B cell (primary cell): Measurements from ENCODE around the gene RFX8. TPM values are rescaled to one million over a fixed set of nuclear protein-coding genes. Genes with fewer than 3 reads are reported as not detected.

Source experiments
- ATAC-seq: fragments of 200-7000 bp; cut with Tn5 transposase; one replicate; pipeline ENCODE4 v1.10.0; 2021; ENCODE audit warnings: low read depth, mild to moderate bottlenecking, moderate number of reproducible peaks, moderate library complexity
- CTCF ChIA-PET: fragments of 350-600 bp; sonication (Branson Sonifier 250); formaldehyde crosslinking; loops from one replicate; lab custom pipeline; 2021; ENCODE audit warnings: antibody characterized with exemption, inconsistent platforms; lab: Charles Lee
- POLR2A ChIA-PET: fragments of 350-600 bp; sonication (Branson Sonifier 250); formaldehyde crosslinking; loops from one replicate; lab custom pipeline; 2021; ENCODE audit warnings: antibody characterized with exemption; lab: Charles Lee
- DNase-seq: peaks from one replicate; pipeline ENCODE4 v3.0.0; 2013
- H2AFZ ChIP-seq: 2 replicates; pipeline ENCODE4 v1.6.1; 2012; ENCODE audit warnings: mild to moderate bottlenecking, low read depth, low read length; ENCODE audit not compliant: insufficient read depth, poor library complexity, severe bottlenecking
- H3K27ac ChIP-seq, 2 donors: 1 replicate in 1 of 2; 2 replicates in 1 of 2; pipeline ENCODE4 v1.5.1; 2012 to 2013; ENCODE audit warnings: low read length in 2 of 2, mild to moderate bottlenecking in 2 of 2, moderate library complexity in 1 of 2
- H3K27me3 ChIP-seq, 4 experiments: fragments of 200-600 bp in 1 of 4; sonication (generic) in 1 of 4; replicated peaks in 1 of 4; 1 replicate in 2 of 4; 2 replicates in 2 of 4; pipeline versions ENCODE4 v1.6.1 to v1.7.0; 2013 to 2016; ENCODE audit warnings: low read length in 3 of 4, mild to moderate bottlenecking in 2 of 4, mixed read lengths in 1 of 4, moderate library complexity in 1 of 4; ENCODE audit not compliant: insufficient read depth in 4 of 4, control insufficient read depth in 3 of 4; ENCODE audit errors: control extremely low read depth in 1 of 4
- H3K36me3 ChIP-seq, 2 experiments: replicated peaks in 1 of 2; 1 replicate in 1 of 2; 2 replicates in 1 of 2; pipeline versions ENCODE4 v1.6.1 to v1.7.1; 2013; ENCODE audit warnings: low read length in 1 of 2; ENCODE audit not compliant: insufficient read depth in 2 of 2, control insufficient read depth in 1 of 2; ENCODE audit errors: control extremely low read depth in 1 of 2, extremely low read depth in 1 of 2
- H3K4me1 ChIP-seq, 2 donors: fragments of 200-600 bp in 1 of 2; sonication (generic) in 1 of 2; 1 replicate in 1 of 2; 2 replicates in 1 of 2; pipeline versions ENCODE4 v1.5.1 to v1.6.1; 2013 to 2017; ENCODE audit warnings: low read length in 2 of 2; ENCODE audit not compliant: control insufficient read depth in 2 of 2, insufficient read depth in 2 of 2
- H3K4me2 ChIP-seq: replicated peaks from 2 replicates; pipeline ENCODE3; 2012; ENCODE audit warnings: mild to moderate bottlenecking, low read depth, low read length; ENCODE audit not compliant: poor library complexity, severe bottlenecking
- H3K4me3 ChIP-seq, 5 experiments: fragments of 200-600 bp in 1 of 5; sonication (generic) in 1 of 5; 1 replicate in 3 of 5; 2 replicates in 2 of 5; pipeline versions ENCODE4 v1.5.1 to v1.7.0; 2011 to 2016; ENCODE audit warnings: low read length in 4 of 5, mild to moderate bottlenecking in 4 of 5, low read depth in 2 of 5, control low read depth in 1 of 5, moderate library complexity in 1 of 5; ENCODE audit not compliant: insufficient read depth in 1 of 5; ENCODE audit errors: control extremely low read depth in 1 of 5, extremely low read depth in 1 of 5
- H3K79me2 ChIP-seq: fragments of 200-600 bp; sonication (generic); one replicate; pipeline ENCODE4 v1.6.0; 2016; ENCODE audit warnings: low read length; ENCODE audit not compliant: control insufficient read depth, insufficient read depth
- H3K9ac ChIP-seq: fragments of 200-600 bp; sonication (generic); 2 replicates; pipeline ENCODE4 v1.6.1; 2017; ENCODE audit warnings: mild to moderate bottlenecking, low read length, moderate library complexity
- H3K9me3 ChIP-seq, 3 donors: one replicate each; pipeline versions ENCODE4 v1.6.1 to v1.7.1; 2013; ENCODE audit warnings: low read length in 2 of 3; ENCODE audit not compliant: control insufficient read depth in 2 of 3, insufficient read depth in 1 of 3; ENCODE audit errors: control extremely low read depth in 1 of 3
- H4K20me1 ChIP-seq: 2 replicates; pipeline ENCODE4 v1.6.0; 2012; ENCODE audit warnings: mild to moderate bottlenecking, low read length; ENCODE audit not compliant: insufficient read depth, control insufficient read depth, poor library complexity, severe bottlenecking
- H3K27ac Mint-ChIP-seq: one replicate; pipeline ENCODE4 v1.8.0; 2021; ENCODE audit warnings: mixed read lengths
- H3K27me3 Mint-ChIP-seq: one replicate; pipeline ENCODE4 v1.8.0; 2021; ENCODE audit warnings: mixed read lengths
- H3K4me1 Mint-ChIP-seq: one replicate; pipeline ENCODE4 v1.8.0; 2021; ENCODE audit warnings: mixed read lengths
- H3K4me3 Mint-ChIP-seq: one replicate; pipeline ENCODE4 v1.8.0; 2021; ENCODE audit warnings: mixed read lengths
- H3K9me3 Mint-ChIP-seq: one replicate; pipeline ENCODE4 v1.8.0; 2022; ENCODE audit warnings: mixed read lengths; ENCODE audit not compliant: insufficient read depth
- CTCF ChIP-seq: fragments of 200-600 bp; IDR thresholded peaks from one replicate; pipeline ENCODE4 v1.8.0; 2022; ENCODE audit warnings: antibody characterized with exemption, mild to moderate bottlenecking
- EZH2 ChIP-seq: IDR thresholded peaks from 2 replicates; pipeline ENCODE4 v1.6.1; 2012; ENCODE audit warnings: borderline replicate concordance, low read depth, mild to moderate bottlenecking, moderate library complexity, low read length; ENCODE audit not compliant: insufficient read depth, poor library complexity, severe bottlenecking
- WGBS: methylation state at CpG from one replicate; pipeline ENCODE4 v1.1.5; 2013; ENCODE audit warnings: missing lambda C conversion rate; ENCODE audit not compliant: insufficient coverage; 5-methylcytosine and 5-hydroxymethylcytosine counted together
- intact Hi-C: fragments of 100-400 bp; cut with micrococcal nuclease; formaldehyde crosslinking; loops from one replicate; pipeline ENCODE4 v1.10.0; 2022
- polyA plus RNA-seq: library from polyadenylated mRNA; depleted of rRNA; stranded (reverse); fragments of >200 nt; gene quantifications from 2 replicates; pipeline ENCODE4 v1.2.3, GENCODE V29; 2012
- total RNA-seq, 2 donors: library from RNA; stranded (reverse); fragments of 120-200 nt in 1 of 2; gene quantifications; 1 replicate in 1 of 2; 2 replicates in 1 of 2; pipeline versions ENCODE4 v1.2.3 to v1.2.4, GENCODE V29; 2013 to 2022

The RFX8 gene
- total and polyA plus RNA-seq, 2 donors (not counting 1 experiment from before 2014, with no cell fraction given), result not detected

- no peak for DNase-seq
- H3K27me3 Mint-ChIP-seq, result peaks cover 37% of the 10 kb centered on the region
- Histone ChIP-seq H3K4me3 (no peak overlapping the region), H3K36me3 (no peaks in the 10 kb centered on the region), H3K79me2 (no peaks in the 10 kb centered on the region), H3K27ac (no peak overlapping the region), H3K27me3 (peaks cover 0 to 10% (median 4%) of the 10 kb centered on the region in 4 experiments), H3K4me1 (no peaks in the 10 kb centered on the region), H4K20me1 (no peaks in the 10 kb centered on the region), H2AFZ (no peak overlapping the region), H3K9me3 (peaks cover 0 to 6% (median 0%) of the 10 kb centered on the region in 3 donors), H3K4me2 (no peak overlapping the region), H3K9ac (no peak overlapping the region)
- CTCF ChIA-PET, result interaction anchor here (1.1 to 2.4 kb wide), 2 partner anchors 45 to 366 kb away, joined by 4 to 8 read pairs; no protein-coding TSS in a partner anchor
- no peak overlapping the region for H3K4me3 Mint-ChIP-seq
- WGBS, result no CpG with 5 or more reads among the region's 1 CpG
- peaks cover 7% of the 10 kb centered on the region for H3K4me1 Mint-ChIP-seq
- no peaks in the 10 kb centered on the region for H3K9me3 Mint-ChIP-seq
- ATAC-seq, result no peak
- POLR2A ChIA-PET, result no interaction called here
- no peak overlapping the region for H3K27ac Mint-ChIP-seq
- intact Hi-C loops, result no loop called here
- TF ChIP-seq EZH2 (no peak), CTCF (no peak)
Observed at GRCh38 chr2:101464841-101465240, 10.1 kb downstream of the RFX8 start.

- no peak overlapping the region for H3K4me3 ChIP-seq
- Mint-ChIP-seq H3K27me3 (peaks cover 37% of the 10 kb centered on the region), H3K9me3 (no peaks in the 10 kb centered on the region), H3K4me1 (peaks cover 7% of the 10 kb centered on the region), H3K27ac (no peak overlapping the region), H3K4me3 (no peak overlapping the region)
- no peak for DNase-seq
- no peak overlapping the region for H3K27ac ChIP-seq
- WGBS, result 65% methylated on average over 4 of the region's 11 CpGs
- TF ChIP-seq CTCF (no peak), EZH2 (no peak)
- ATAC-seq, result no peak
- intact Hi-C loops, result no loop called here
- peaks cover 0 to 10% (median 4%) of the 10 kb centered on the region in 4 experiments for H3K27me3 ChIP-seq
- H2AFZ ChIP-seq, result no peak overlapping the region
- H3K79me2 ChIP-seq, result no peaks in the 10 kb centered on the region
- peaks cover 0 to 6% (median 0%) of the 10 kb centered on the region in 3 donors for H3K9me3 ChIP-seq
- no peak overlapping the region for H3K4me2 ChIP-seq
- POLR2A ChIA-PET, result no interaction called here
- no peaks in the 10 kb centered on the region for H4K20me1 ChIP-seq
- no peaks in the 10 kb centered on the region for H3K36me3 ChIP-seq
- no peaks in the 10 kb centered on the region for H3K4me1 ChIP-seq
- CTCF ChIA-PET, result interaction anchor here (1.1 to 2.4 kb wide), 2 partner anchors 46 to 367 kb away, joined by 4 to 8 read pairs; no protein-coding TSS in a partner anchor
- no peak overlapping the region for H3K9ac ChIP-seq
Observed at GRCh38 chr2:101463911-101464641, 10.8 kb downstream of the RFX8 start.
